ENCODE data around the gene ECM1. TPM values are rescaled to one million over a fixed set of nuclear protein-coding genes. Genes with fewer than 3 reads are reported as not detected.

Gene ECM1
- polyA plus RNA-seq, 3 donors, result 10.9 to 15.7 (median 11.9) TPM

- DNase-seq (ENCODE audit: low read depth in 3 of 3, low spot score in 2 of 3), result no peak
Observed at GRCh38 chr1:150543500-150544143, 35.7 kb downstream of the ECM1 start.

DNA sequence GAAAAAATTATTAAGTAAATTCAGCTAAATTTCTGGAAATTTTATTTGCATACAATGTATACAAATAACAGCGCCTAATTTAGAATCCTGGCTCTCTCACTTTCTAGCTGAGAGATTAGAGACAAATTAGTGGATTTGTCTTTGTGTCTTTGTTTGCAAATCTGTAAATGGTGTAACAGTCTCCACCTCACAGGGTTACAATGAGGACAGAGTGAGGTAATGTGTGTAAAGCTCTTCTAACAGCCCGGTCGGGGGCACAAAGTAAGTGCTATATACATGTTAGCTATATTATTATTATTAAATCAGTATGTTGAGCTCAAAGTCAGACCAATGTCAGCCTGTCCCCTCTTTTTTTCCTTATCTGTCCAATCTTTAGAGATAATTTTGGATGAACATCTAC lies 36.3 kb downstream of the ECM1 start:
- DNase-seq (ENCODE audit: low read depth in 3 of 3, low spot score in 2 of 3), result no peak

- DNase-seq (ENCODE audit: low read depth in 3 of 3, low spot score in 2 of 3), result no peak
Observed at GRCh38 chr1:150545486-150546032, 37.6 kb downstream of the ECM1 start.

DNA sequence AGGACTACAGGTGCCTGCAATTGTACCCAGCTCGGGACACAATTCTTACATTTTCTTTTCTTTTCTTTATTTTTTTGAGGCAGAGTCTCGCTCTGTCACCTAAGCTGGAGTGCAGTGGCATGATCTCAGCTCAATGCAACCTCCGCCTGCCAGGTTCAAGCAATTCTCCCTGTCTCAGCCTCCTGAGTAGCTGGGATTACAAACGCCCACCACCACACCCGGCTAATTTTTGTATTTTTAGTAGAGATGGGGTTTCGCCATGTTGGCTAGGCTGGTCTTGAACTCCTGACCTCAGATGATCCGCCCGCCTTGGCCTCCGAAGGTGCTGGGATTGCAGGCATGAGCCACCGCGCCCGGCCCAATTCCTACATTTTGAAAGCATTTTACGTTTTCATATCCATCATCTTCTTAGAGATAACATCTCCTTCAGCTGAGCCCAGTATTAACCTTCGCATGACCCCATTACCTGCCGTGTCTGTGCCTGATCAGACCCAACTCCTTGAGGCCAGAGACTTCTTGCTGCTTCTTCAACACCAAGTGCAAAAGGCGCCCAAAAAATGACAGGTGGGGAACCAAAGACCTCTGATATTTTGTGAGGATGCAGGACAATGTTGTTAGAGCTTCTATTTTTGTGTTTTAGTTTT lies 38.5 kb downstream of the ECM1 start:
- no peak for DNase-seq (ENCODE audit: low read depth in 3 of 3, low spot score in 2 of 3)

GRCh38 chr1:150548324-150548631 lies 40.4 kb downstream of the ECM1 start:
- DNase-seq (ENCODE audit: low read depth in 3 of 3, low spot score in 2 of 3), result no peak

- no peak for DNase-seq (ENCODE audit: low read depth in 3 of 3, low spot score in 2 of 3)
Observed at GRCh38 chr1:150548632-150549495, 41.0 kb downstream of the ECM1 start, which contains the start of gene ADAMTSL4. ADAMTSL4 (plus strand) TSS chr1:150549408; CDS start chr1:150552289, 2,881 bp downstream.

DNA sequence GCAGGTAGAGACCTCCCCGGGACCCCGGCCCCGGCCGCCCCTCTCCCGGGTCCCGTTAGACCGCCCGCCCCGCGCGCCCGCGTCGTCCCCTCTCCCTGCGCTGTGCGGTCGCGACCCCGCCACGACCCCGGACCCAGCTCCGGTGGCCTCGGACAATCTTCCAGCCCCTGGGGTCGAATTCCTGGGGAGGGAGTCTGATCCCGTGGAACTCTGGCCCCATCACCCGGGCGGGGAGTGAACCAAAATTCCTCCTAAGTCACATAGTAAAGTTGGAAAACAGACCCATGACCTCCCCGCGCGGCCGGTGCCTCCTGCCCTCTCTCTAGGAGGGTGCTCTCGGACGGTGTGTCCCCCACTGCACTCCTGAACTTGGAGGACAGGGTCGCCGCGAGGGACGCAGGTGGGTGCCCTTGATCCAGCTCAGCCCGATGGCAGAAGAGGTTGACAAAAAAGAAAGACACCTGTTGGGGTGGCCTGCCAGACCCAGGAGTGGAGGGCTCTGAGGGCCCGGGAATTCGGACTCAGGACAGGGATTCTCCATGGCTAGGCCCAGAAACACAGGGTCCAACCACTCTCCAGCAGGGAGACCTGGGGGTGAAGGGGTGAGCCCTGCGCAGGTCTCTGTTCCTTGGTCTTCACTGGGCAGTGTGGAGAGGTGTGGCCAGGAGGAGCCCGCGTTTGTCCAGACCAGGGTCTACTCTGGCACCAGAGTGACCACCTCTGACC lies 41.8 kb downstream of the ECM1 start:
- no peak for DNase-seq (ENCODE audit: low read depth in 3 of 3, low spot score in 2 of 3)

DNA sequence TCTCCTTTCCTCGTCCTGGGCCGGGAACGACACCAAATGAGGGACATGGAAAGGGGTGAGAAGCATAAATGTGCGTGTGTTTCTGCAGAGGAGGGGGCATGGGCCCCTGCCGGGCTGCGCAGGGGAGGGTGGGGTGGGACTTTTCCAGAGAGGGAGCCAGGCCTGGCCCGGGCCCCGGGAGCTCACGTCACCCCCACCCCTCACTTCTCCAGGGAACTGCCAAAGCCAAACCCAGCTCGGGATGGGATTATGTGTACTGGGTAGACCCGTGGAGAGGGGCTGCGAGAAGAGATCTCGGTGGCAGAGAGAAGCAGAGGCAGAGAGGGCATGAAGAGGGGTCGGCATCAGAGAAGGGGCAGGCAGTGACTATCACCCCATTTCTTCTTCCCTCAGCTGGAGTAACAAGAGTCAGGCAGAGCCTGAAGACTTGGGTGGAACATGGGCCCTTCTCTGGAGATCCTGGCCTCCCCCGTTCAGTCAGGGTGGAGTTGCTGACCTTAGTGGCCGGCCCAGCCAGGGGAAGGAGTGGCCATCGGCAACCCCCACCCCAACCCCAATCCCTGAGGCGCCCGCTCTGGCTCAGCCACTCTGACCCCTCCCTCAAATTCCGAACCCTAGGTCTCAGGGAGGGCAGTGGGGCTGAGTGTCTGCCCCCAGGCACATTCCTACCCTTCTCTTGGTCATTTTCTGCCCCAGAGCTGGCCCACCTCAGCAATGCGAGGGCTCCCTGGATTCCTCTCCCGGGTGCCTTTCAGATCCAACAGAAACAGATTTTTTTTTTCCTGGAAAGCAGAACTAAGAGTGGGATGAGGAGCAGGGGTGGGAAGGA lies 42.5 kb downstream of the ECM1 start:
- no peak for DNase-seq (ENCODE audit: low read depth in 3 of 3, low spot score in 2 of 3)

DNA sequence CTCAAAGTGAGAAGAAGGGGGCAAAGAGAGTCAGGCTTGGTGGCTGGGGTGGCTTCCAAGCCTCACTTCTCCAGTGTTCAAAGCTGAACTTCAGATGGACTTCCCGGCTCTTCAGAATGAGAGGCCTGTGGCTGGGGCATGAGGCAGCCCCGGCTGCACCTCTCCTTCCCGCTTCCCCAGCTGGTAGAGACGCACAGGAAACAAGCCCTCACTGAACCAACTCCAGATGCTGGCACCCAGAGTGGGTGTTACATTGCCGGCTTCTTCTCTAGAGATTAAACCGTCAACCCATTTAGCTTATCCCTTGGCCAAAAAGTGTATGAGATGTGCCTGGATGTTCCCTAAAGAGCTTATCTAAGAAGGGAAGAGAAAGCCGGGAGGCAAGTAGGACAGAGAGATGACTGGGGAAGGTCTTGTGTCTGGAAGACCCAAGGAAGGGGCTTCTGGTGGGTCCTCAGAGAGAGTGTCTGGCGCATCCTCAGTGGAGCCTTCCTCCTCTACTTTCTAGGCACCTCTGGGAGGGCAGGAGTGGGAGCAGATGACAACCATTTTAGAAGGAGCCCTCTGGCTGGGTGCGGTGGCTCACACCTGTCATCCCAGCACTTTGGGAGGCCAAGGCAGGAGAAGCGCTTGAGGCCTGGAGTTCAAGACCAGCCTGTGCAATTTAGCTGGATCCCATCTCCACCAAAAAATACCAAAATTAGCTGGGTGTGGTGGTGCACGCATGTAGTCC lies 43.3 kb downstream of the ECM1 start:
- DNase-seq (ENCODE audit: low read depth in 3 of 3, low spot score in 2 of 3), result no peak

- no peak for DNase-seq (ENCODE audit: low read depth in 3 of 3, low spot score in 2 of 3)
Observed at GRCh38 chr1:150551784-150552127, 43.8 kb downstream of the ECM1 start.

- no peak for DNase-seq (ENCODE audit: low read depth in 3 of 3, low spot score in 2 of 3)
Observed at GRCh38 chr1:150552128-150552910, 44.4 kb downstream of the ECM1 start.

DNA sequence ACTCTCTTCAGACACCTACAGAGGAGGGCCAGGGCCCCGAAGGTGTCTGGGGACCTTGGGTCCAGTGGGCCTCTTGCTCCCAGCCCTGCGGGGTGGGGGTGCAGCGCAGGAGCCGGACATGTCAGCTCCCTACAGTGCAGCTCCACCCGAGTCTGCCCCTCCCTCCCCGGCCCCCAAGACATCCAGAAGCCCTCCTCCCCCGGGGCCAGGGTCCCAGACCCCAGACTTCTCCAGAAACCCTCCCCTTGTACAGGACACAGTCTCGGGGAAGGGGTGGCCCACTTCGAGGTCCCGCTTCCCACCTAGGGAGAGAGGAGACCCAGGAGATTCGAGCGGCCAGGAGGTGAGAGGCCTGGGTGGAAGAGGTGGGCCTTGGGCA lies 45.0 kb downstream of the ECM1 start:
- DNase-seq (ENCODE audit: low read depth in 3 of 3, low spot score in 2 of 3), result no peak

GRCh38 chr1:150553392-150554085 lies 45.6 kb downstream of the ECM1 start:
- no peak for DNase-seq (ENCODE audit: low read depth in 3 of 3, low spot score in 2 of 3)

DNA sequence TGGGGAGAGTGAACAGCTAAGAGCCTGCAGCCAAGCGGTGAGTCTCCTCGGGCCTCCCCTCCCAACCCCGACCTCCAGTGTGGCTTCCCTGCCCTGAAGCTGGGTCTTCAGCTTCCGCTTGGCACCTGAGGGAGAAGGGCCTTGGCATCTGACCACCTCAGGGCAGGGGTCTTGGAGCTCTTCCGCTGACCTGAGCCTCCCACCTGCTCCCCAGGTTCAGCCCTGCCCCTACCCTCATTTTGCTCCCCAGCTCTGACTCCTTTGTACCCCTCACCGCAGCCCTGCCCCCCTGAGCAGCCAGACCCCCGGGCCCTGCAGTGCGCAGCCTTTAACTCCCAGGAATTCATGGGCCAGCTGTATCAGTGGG lies 46.2 kb downstream of the ECM1 start:
- DNase-seq (ENCODE audit: low read depth in 3 of 3, low spot score in 2 of 3), result no peak

DNA sequence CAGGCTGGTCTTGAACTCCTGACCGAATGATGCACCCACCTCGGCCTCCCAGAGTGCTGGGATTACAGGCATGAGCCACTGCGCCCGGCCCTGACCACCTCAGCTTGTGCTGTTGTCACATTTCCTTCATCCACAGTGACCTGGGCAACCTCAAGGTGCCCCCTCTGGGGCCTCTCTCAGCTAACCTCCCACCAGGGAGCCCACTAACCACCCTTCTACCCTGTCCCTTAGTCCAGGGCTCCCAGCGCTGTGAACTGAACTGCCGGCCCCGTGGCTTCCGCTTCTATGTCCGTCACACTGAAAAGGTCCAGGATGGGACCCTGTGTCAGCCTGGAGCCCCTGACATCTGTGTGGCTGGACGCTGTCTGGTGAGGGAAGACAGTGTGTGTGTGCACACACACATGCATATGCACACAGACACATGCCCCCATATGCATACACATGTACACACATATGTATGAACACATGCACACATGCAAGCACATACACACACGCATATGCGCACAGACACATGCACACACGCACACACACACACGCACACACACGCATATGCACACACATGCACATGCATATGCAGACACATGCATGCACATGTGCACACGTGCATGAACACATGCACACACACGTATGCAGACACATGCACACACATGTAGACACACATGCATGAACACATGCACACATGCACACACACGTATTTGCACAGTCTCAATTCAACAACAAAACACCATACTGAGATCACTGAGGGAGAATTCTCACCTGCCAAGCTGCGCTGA lies 47.5 kb downstream of the ECM1 start:
- no peak for DNase-seq (ENCODE audit: low read depth in 3 of 3, low spot score in 2 of 3)

DNA sequence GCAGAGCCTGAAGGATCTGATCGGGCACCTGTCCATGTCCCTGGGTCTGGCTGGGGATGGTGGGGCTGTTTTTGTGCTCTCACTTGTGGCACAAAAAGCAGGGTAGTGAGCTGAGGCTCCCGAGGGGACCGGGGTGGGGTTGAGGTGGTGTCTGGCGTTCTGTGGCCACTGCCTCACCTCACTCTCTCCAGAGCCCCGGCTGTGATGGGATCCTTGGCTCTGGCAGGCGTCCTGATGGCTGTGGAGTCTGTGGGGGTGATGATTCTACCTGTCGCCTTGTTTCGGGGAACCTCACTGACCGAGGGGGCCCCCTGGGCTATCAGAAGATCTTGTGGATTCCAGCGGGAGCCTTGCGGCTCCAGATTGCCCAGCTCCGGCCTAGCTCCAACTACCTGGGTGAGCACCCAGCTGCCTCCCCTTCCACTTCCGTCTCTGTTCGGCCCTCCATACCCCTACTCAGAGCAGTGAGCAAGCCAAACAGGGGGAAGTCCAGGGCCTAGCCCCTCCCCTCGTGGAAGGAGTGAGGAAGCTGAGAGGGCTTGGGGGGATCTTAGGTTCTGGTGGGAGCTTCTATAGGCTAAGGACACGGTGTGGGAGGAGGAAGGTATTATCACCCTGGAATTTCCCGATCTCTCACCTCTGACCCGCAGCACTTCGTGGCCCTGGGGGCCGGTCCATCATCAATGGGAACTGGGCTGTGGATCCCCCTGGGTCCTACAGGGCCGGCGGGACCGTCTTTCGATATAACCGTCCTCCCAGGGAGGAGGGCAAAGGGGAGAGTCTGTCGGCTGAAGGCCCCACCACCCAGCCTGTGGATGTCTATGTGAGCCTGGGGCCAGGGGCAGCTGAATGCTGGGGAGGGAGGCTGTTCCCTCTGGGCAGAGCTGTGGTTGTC lies 48.3 kb downstream of the ECM1 start:
- no peak for DNase-seq (ENCODE audit: low read depth in 3 of 3, low spot score in 2 of 3)

All from right renal cortex interstitium (tissue), 3 donors.